ENCODE results near the gene TRMT6.

The TRMT6 gene

DNA sequence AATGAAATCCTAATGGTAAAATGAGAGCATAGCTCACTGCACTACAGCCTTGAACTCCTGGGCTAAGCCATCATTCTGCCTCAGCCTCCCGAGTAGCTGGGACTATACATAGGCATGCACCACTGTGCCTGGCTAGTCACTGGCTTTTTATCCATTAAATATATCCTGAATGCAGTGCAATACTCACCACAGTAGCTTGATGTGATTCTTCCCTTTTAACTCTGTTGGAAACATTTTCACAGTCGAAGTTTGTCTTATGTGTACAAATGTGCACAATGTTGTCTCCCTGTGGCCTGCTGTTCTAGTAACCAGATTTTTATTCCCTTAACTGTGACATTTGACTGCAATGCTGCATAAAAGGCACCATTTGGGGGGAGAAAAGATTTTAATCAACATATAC lies 56.7 kb downstream of the TRMT6 start:
- no peak for DNase-seq

DNA sequence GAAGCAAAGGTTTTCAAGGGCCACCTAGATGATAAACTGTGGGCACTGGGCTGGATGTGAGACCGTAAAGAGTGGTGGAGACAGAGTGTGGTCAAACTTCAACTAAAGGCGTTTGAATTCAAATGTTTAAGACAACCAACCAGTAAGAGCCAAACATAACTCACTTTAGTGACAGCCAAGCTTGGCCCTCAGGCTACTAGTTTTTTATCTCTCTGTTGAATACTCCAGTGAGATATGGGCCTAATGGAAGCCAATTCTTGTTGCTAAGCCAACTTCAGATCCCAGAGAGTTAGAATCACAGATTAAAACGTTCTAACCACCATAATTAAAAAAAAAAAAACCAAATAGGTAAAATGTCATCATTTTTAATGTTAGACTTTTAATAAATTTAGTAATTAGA lies 57.3 kb downstream of the TRMT6 start:
- DNase-seq: no peak

DNA sequence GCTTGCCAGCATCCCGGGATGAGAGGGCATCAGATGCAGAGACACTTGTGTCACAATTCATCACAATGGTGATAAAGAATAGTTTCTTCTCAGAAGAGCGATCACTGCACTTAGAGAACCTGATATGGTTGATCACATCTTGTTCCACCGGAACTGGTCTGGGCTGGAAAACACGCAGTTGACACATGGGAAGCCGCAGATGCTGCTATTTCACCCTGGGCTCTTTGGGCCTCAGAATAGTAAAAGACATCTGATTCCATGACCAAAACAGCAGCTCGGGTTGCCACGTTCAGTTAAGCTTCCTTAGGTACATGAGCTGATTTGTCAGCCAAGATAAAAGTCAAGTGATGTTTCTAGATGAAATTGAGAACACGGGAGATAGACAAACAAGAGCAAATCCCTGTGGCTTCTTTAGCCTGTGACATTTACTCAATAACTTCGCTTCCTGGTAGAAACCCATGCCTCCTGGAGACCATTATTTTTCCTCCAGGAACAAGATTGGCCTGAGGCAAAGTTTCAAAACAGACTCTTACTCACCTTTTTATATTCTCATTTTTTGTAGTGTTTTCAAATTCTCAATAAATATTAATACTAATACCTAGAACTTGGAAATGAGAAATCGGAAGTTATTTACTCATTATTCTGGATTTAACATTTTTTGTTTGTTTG lies 59.4 kb downstream of the TRMT6 start:
- no peak for DNase-seq

DNA sequence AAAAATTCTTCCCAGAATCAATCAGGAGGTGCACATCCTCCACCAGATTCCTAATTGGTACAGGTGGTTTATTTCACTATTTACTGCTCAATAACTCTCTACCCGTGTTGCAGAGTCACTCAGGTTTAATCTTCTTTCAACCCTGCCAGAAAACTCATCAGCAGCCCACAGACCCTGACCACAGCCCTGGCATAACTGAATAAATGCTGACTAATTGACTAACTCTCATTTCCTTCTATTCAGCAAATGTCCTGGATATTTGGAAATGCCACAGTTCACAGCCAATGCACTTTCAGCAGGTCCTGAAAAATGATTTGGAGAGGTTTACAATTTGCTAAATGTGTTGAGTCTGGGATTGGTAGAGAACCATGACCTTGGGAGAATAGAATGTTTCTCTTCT lies 62.3 kb downstream of the TRMT6 start:
- DNase-seq: no peak

DNA sequence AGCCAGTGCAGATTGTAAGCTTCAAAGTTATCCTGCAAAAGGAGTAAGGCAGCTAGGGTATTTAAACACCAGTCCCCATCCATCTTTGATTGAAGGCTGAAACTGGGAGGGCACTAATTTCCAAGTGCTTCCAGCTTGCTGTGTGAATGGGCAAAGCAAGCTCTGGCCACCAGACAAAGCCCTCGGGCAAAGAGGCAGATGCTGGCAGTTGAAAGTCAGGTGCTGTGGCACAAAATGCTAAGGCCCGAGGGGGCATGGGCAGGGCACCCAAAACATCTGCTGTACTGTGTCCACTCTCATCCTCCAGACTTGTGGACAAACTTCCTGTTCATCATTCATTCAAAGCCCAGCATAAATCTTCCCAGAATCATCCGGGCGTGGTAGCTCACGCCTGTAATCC lies 62.9 kb downstream of the TRMT6 start:
- no peak for DNase-seq

All from NCI-H82 (cell line).